Naive B cell (primary cell): Measurements from ENCODE around the gene THADA. TPM values are rescaled to one million over a fixed set of nuclear protein-coding genes. Genes with fewer than 3 reads are reported as not detected.

Source experiments
- ATAC-seq, 2 donors: fragments of 150-1000 bp; cut with Tn5 transposase; 2 replicates each; pipeline ENCODE4 v1.10.0; 2021; ENCODE audit warnings: low read depth in 2 of 2, mild to moderate bottlenecking in 2 of 2, moderate library complexity in 2 of 2
- DNase-seq: peaks from one replicate; pipeline ENCODE4 v3.0.0; 2022
- H3K27ac Mint-ChIP-seq, 6 donors: one replicate each; pipeline ENCODE4 v1.8.0; 2020 to 2022; ENCODE audit warnings: mild to moderate bottlenecking in 6 of 6, mixed read lengths in 6 of 6, moderate library complexity in 5 of 6, inconsistent platforms in 2 of 6
- H3K27me3 Mint-ChIP-seq, 3 donors: one replicate each; pipeline ENCODE4 v1.8.0; 2021 to 2022; ENCODE audit warnings: mixed read lengths in 3 of 3, mild to moderate bottlenecking in 1 of 3
- H3K36me3 Mint-ChIP-seq, 2 donors: one replicate each; pipeline ENCODE4 v1.8.0; 2020 to 2022; ENCODE audit warnings: mixed read lengths in 2 of 2, inconsistent platforms in 1 of 2, mild to moderate bottlenecking in 1 of 2
- H3K4me1 Mint-ChIP-seq, 3 donors: one replicate each; pipeline ENCODE4 v1.8.0; 2020 to 2022; ENCODE audit warnings: mixed read lengths in 3 of 3, inconsistent platforms in 1 of 3, mild to moderate bottlenecking in 1 of 3, moderate library complexity in 1 of 3
- H3K4me3 Mint-ChIP-seq, 8 donors: one replicate each; pipeline ENCODE4 v1.8.0; 2020 to 2022; ENCODE audit warnings: mild to moderate bottlenecking in 8 of 8, mixed read lengths in 8 of 8, moderate library complexity in 8 of 8, inconsistent platforms in 2 of 8
- H3K9me3 Mint-ChIP-seq, 7 donors: one replicate each; pipeline ENCODE4 v1.8.0; 2020 to 2022; ENCODE audit warnings: mixed read lengths in 7 of 7, mild to moderate bottlenecking in 5 of 7, inconsistent platforms in 2 of 7, moderate library complexity in 1 of 7
- polyA plus RNA-seq, 6 donors: library from polyadenylated mRNA; unstranded; fragments of 300-500 nt; fragmentation: Illumina TruSeq; gene quantifications; one replicate each; pipeline ENCODE4 v1.2.3, GENCODE V29; 2021; ENCODE audit warnings: low read depth in 6 of 6

The THADA gene
- polyA plus RNA-seq, 6 donors from 2014 or later: 8.3 to 20.2 (median 13.0) TPM

- peaks cover 0 to 5% (median 0%) of the 10 kb centered on the region in 3 donors for H3K4me1 Mint-ChIP-seq
- H3K27me3 Mint-ChIP-seq: no peaks in the 10 kb centered on the region
- peaks cover 21 to 28% of the 10 kb centered on the region in 2 donors for H3K36me3 Mint-ChIP-seq
- DNase-seq: no peak
- no peak overlapping the region for H3K4me3 Mint-ChIP-seq
- peak overlapping the region in 1 of 6 donors; percentile 13 for H3K27ac Mint-ChIP-seq
- peaks cover 0 to 8% (median 2%) of the 10 kb centered on the region in 7 donors for H3K9me3 Mint-ChIP-seq
- ATAC-seq: no peak
Measured at GRCh38 chr2:43377327-43377726, 218.5 kb downstream of the THADA start.

GRCh38 chr2:43376523-43377198, 219.2 kb downstream of the THADA start:
- no peak for ATAC-seq
- no peak overlapping the region for H3K27ac Mint-ChIP-seq
- H3K4me3 Mint-ChIP-seq: no peak overlapping the region
- peaks cover 21 to 33% of the 10 kb centered on the region in 2 donors for H3K36me3 Mint-ChIP-seq
- H3K9me3 Mint-ChIP-seq: peaks cover 0 to 8% (median 2%) of the 10 kb centered on the region in 7 donors
- H3K27me3 Mint-ChIP-seq: no peaks in the 10 kb centered on the region
- H3K4me1 Mint-ChIP-seq: peaks cover 0 to 5% (median 0%) of the 10 kb centered on the region in 3 donors
- DNase-seq: no peak

DNA sequence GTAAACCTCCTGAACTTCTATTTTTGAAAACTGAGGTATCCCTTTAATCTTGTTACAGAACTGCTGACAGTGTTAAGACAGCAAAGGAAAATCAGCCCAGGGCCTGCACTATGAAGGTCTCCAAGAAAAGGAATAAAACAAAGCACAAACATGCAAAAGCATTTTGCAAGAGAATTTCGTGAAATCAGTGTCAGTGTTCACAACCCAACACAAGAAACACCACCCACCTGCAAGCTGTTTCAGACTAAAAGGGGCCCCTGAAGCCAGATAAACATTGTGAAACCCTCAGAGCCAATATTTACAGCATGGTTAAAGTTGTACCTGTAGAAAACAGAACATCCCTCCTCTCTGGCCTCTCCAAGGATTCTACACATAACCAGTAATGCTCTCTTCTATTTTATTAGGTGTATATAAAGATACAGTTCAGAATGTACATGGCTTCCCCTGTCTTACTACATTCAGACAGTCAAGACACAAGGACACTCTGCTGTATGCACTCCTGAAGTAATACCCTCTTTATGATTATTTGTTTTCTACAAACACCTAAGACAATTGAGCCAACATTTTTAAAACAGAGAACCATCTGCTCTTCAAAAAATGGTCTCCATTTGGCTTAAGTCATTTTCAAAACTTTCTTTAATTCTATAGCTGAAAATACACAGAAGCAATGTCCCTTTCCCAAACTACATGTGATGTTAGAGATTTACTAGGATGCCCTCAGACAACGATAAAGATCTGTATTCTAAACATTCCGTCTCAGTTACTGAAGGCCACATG, 219.9 kb downstream of the THADA start:
- peaks cover 21 to 29% of the 10 kb centered on the region in 2 donors for H3K36me3 Mint-ChIP-seq
- DNase-seq: no peak
- H3K27ac Mint-ChIP-seq: peak overlapping the region in 1 of 6 donors; percentile 78
- peaks cover 0 to 5% (median 0%) of the 10 kb centered on the region in 3 donors for H3K4me1 Mint-ChIP-seq
- no peak for ATAC-seq
- peaks cover 0 to 8% (median 2%) of the 10 kb centered on the region in 7 donors for H3K9me3 Mint-ChIP-seq
- no peaks in the 10 kb centered on the region for H3K27me3 Mint-ChIP-seq
- H3K4me3 Mint-ChIP-seq: no peak overlapping the region

DNA sequence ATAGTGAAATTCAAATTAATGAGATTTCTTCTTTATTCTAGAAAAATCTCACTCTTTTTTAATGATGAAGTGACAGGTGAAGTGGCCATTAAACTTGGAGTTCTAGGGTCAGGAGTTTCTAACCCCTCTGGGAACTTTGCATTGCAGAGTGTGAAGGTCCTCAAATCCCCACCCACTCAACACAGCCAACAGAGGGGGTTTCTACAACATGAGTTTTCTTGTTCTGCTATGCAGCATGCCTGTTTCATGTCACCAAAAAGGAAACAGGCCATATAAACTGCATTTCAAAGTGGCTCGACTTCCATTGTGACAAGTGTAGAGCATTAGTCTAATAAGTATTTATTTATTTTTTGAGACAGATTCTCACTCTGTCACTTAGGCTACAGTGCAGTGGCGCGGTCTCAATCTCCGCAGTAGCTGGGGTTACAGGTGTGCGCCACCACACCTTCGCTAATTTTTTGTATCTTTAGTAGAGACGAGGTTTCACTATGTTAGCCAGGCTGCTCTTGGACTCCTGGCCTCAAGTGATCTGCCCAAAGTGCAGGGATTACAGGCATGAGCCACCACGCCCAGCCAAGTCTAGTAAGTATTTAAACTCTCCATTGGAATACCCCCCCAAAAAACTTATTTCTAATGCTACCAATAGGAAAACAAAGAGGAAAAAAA, 223.3 kb downstream of the THADA start:
- Mint-ChIP-seq H3K9me3 (peaks cover 0 to 12% (median 4%) of the 10 kb centered on the region in 7 donors), H3K27ac (peak overlapping the region in 2 of 6 donors; percentile 4 to 80), H3K4me1 (peaks cover 0 to 7% (median 6%) of the 10 kb centered on the region in 3 donors), H3K27me3 (no peaks in the 10 kb centered on the region), H3K4me3 (no peak overlapping the region), H3K36me3 (peaks cover 19 to 29% of the 10 kb centered on the region in 2 donors)
- ATAC-seq: no peak
- DNase-seq: no peak

- no peak overlapping the region for H3K27ac Mint-ChIP-seq
- no peak overlapping the region for H3K4me3 Mint-ChIP-seq
- peaks cover 0 to 14% (median 7%) of the 10 kb centered on the region in 7 donors for H3K9me3 Mint-ChIP-seq
- peaks cover 34 to 41% of the 10 kb centered on the region in 2 donors for H3K36me3 Mint-ChIP-seq
- no peaks in the 10 kb centered on the region for H3K27me3 Mint-ChIP-seq
- DNase-seq (no peak), ATAC-seq (no peak)
- peaks cover 6 to 11% (median 10%) of the 10 kb centered on the region in 3 donors for H3K4me1 Mint-ChIP-seq
Measured at GRCh38 chr2:43370705-43371104, 225.1 kb downstream of the THADA start.

DNA sequence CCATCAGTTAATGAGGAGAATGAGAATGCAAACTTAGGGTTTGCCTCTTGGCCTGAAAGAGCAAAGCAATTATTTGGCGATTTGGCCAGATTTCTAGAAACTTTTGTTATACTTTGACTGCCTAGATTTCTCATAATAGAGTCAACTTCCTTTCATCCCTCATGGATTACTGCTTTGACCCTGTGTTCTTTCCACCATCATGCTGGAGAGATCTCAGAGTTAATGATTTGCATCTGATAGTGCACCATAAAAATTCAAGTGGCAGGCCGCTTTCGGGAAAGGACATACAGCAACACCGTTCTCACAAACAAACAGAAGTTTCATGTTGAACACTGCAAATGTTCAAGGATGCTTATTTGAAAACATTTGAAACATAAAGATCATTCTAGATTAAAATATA, 225.7 kb downstream of the THADA start:
- Mint-ChIP-seq H3K27me3 (no peaks in the 10 kb centered on the region), H3K27ac (no peak overlapping the region), H3K4me1 (peaks cover 6 to 11% (median 10%) of the 10 kb centered on the region in 3 donors), H3K9me3 (peaks cover 0 to 14% (median 7%) of the 10 kb centered on the region in 7 donors), H3K4me3 (peak overlapping the region in 1 of 8 donors; percentile 35), H3K36me3 (peaks cover 34 to 45% of the 10 kb centered on the region in 2 donors)
- DNase-seq (no peak), ATAC-seq (no peak)

- Mint-ChIP-seq H3K9me3 (peaks cover 0 to 14% (median 7%) of the 10 kb centered on the region in 7 donors), H3K4me3 (peak overlapping the region in 1 of 8 donors; percentile 55), H3K4me1 (peaks cover 6 to 16% (median 15%) of the 10 kb centered on the region in 3 donors), H3K36me3 (peaks cover 42 to 46% of the 10 kb centered on the region in 2 donors), H3K27me3 (no peaks in the 10 kb centered on the region), H3K27ac (peak overlapping the region in 4 of 6 donors; percentile 2 to 69 (median 34))
- ATAC-seq (no peak), DNase-seq (no peak)
Measured at GRCh38 chr2:43368483-43369385, 227.1 kb downstream of the THADA start.

- Mint-ChIP-seq H3K27me3 (no peaks in the 10 kb centered on the region), H3K9me3 (peaks cover 0 to 14% (median 7%) of the 10 kb centered on the region in 7 donors), H3K4me1 (peaks cover 6 to 16% (median 15%) of the 10 kb centered on the region in 3 donors), H3K4me3 (no peak overlapping the region), H3K27ac (no peak overlapping the region), H3K36me3 (peaks cover 42 to 53% of the 10 kb centered on the region in 2 donors)
- ATAC-seq: peak in 1 of 2 donors; percentile 35
- no peak for DNase-seq
Measured at GRCh38 chr2:43367012-43367782, 228.6 kb downstream of the THADA start.

- Mint-ChIP-seq H3K4me1 (peaks cover 0 to 15% (median 10%) of the 10 kb centered on the region in 3 donors), H3K27ac (no peak overlapping the region), H3K27me3 (no peaks in the 10 kb centered on the region), H3K4me3 (no peak overlapping the region), H3K36me3 (peaks cover 25 to 32% of the 10 kb centered on the region in 2 donors), H3K9me3 (peaks cover 0 to 8% (median 5%) of the 10 kb centered on the region in 7 donors)
- DNase-seq (no peak), ATAC-seq (no peak)
Measured at GRCh38 chr2:43363120-43363519, 232.7 kb downstream of the THADA start.

GRCh38 chr2:43361286-43361685, 234.6 kb downstream of the THADA start:
- peaks cover 0 to 6% (median 0%) of the 10 kb centered on the region in 7 donors for H3K9me3 Mint-ChIP-seq

DNA sequence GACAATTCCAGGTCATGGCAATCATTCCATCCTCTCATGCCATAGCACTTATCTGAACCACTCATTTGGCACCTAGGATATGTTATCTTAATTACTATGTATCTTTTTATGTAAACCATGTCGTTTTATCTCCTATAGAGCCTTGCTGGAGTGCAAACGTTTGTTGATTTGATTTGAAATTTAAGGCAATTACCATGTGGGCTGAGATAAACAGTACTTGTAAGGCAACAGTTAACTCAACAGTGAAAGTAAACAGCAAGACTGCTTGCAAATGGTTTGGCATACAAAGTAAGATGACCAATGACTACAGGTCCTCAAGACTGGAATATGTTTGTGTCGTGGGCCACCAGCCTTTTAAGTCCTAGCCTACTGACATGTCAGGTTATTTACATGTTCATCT, 235.7 kb downstream of the THADA start:
- DNase-seq (no peak), ATAC-seq (no peak)
- peaks cover 8 to 17% of the 10 kb centered on the region in 2 donors for H3K36me3 Mint-ChIP-seq
- peaks cover 0 to 4% (median 0%) of the 10 kb centered on the region in 7 donors for H3K9me3 Mint-ChIP-seq
- no peaks in the 10 kb centered on the region for H3K27me3 Mint-ChIP-seq
- no peak overlapping the region for H3K4me3 Mint-ChIP-seq
- peaks cover 0 to 5% (median 5%) of the 10 kb centered on the region in 3 donors for H3K4me1 Mint-ChIP-seq
- H3K27ac Mint-ChIP-seq: no peak overlapping the region

More at GRCh38 chr2:43361286-43361685, 234.6 kb downstream of the THADA start:
- Mint-ChIP-seq H3K27ac (peak overlapping the region in 1 of 6 donors; percentile 85), H3K27me3 (no peaks in the 10 kb centered on the region), H3K4me1 (peaks cover 0 to 8% (median 7%) of the 10 kb centered on the region in 3 donors), H3K4me3 (no peak overlapping the region), H3K36me3 (peaks cover 13 to 19% of the 10 kb centered on the region in 2 donors)
- no peak for ATAC-seq
- no peak for DNase-seq
